K562 (cell line): ENCODE measurements around the gene SEMA5A. TPM values are rescaled to one million over a fixed set of nuclear protein-coding genes. Genes with fewer than 3 reads are reported as not detected.

ENCODE experiments used
- ATAC-seq: fragments of 200-7000 bp; cut with Tn5 transposase; 3 replicates; pipeline ENCODE4 v1.9.1; 2020; ENCODE audit warnings: moderate library complexity
- BruUV-seq: library from RNA; stranded (reverse); fragments of 400-500 nt; replicated peaks from 2 replicates; lab custom pipeline; 2021; lab: Mats Ljungman, UMichigan
- CTCF ChIA-PET: fragments of 300-600 bp; formaldehyde crosslinking; extraction: SDS; loops from one replicate; lab custom pipeline; 2021; ENCODE audit warnings: low intra/inter-chr PET ratio; lab: Yijun Ruan, JAX
- POLR2A ChIA-PET: fragments of 300-600, 350-650 bp; sonication (Branson Sonifier 250); formaldehyde crosslinking; extraction: SDS; loops from one replicate; lab custom pipeline; 2021; ENCODE audit warnings: antibody characterized with exemption, inconsistent platforms; lab: Yijun Ruan, JAX
- DNase-seq, 4 experiments: peaks; one replicate each; pipeline versions ENCODE4 v3.0.0 to v3.0.0-alpha.2; 2011 to 2018; ENCODE audit warnings: low spot score in 3 of 4, mixed read lengths in 3 of 4; ENCODE audit errors: extremely low read depth in 1 of 4
- FAIRE-seq: peaks from 2 replicates; lab custom pipeline; 2011; peaks lifted over from hg19 to GRCh38; lab: Jason Lieb, UNC
- H2AFZ ChIP-seq: 2 replicates; pipeline ENCODE4 v1.6.0; 2011; ENCODE audit warnings: low read depth, low read length, control low read depth, inconsistent platforms
- H3K27ac ChIP-seq: fragments of 200-600 bp; 3 replicates; pipeline ENCODE4 v1.8.0; 2011; ENCODE audit warnings: low read depth, mild to moderate bottlenecking, control low read depth, inconsistent platforms, low read length, moderate library complexity, mixed read lengths; ENCODE audit errors: extremely low read depth
- H3K27me3 ChIP-seq, 2 experiments: fragments of 300-600 bp in 1 of 2; 2 replicates in 1 of 2; 3 replicates in 1 of 2; pipeline versions ENCODE4 v1.6.0 to v1.8.0; 2011; ENCODE audit warnings: inconsistent platforms in 2 of 2, low read length in 2 of 2, mild to moderate bottlenecking in 1 of 2, mixed read lengths in 1 of 2, moderate library complexity in 1 of 2; ENCODE audit not compliant: control insufficient read depth in 2 of 2, insufficient read depth in 2 of 2
- H3K36me3 ChIP-seq: fragments of 300-600 bp; 3 replicates; pipeline ENCODE4 v1.8.0; 2011; ENCODE audit warnings: mild to moderate bottlenecking, low read length, inconsistent platforms; ENCODE audit not compliant: control insufficient read depth, insufficient read depth
- H3K4me1 ChIP-seq, 2 experiments: fragments of 200-600 bp in 1 of 2; replicated peaks in 1 of 2; 2 replicates in 1 of 2; 3 replicates in 1 of 2; pipeline versions ENCODE4 v1.5.1 to v1.8.0; 2011; ENCODE audit warnings: inconsistent platforms in 2 of 2, low read length in 2 of 2, mild to moderate bottlenecking in 1 of 2, mixed read lengths in 1 of 2, moderate library complexity in 1 of 2; ENCODE audit not compliant: control insufficient read depth in 2 of 2, insufficient read depth in 2 of 2
- H3K4me2 ChIP-seq: 2 replicates; pipeline ENCODE4 v1.6.1; 2011; ENCODE audit warnings: low read length, control low read depth, inconsistent platforms, mixed read lengths; ENCODE audit not compliant: insufficient read depth
- H3K4me3 ChIP-seq: fragments of 200-600 bp; sonication (generic), shearing (Covaris generic); 2 replicates; pipeline ENCODE4 v1.5.1; 2016; ENCODE audit warnings: control low read depth, inconsistent platforms
- H3K79me2 ChIP-seq: fragments of 200-600 bp; 3 replicates; pipeline ENCODE4 v1.8.0; 2011; ENCODE audit warnings: low read length, inconsistent platforms; ENCODE audit not compliant: control insufficient read depth, insufficient read depth
- H3K9ac ChIP-seq, 2 experiments: 2 replicates each; pipeline versions ENCODE4 v1.6.0 to v1.6.1; 2011; ENCODE audit warnings: low read depth in 2 of 2, low read length in 2 of 2, control low read depth in 1 of 2, inconsistent platforms in 1 of 2, mild to moderate bottlenecking in 1 of 2, mixed read lengths in 1 of 2; ENCODE audit not compliant: insufficient read depth in 1 of 2
- H3K9me1 ChIP-seq: one replicate; pipeline ENCODE4 v1.6.0; 2011; ENCODE audit warnings: inconsistent platforms, mild to moderate bottlenecking, low read length, moderate library complexity; ENCODE audit not compliant: control insufficient read depth, insufficient read depth
- H3K9me3 ChIP-seq: replicated peaks from 2 replicates; pipeline ENCODE4 v1.5.1; 2011; ENCODE audit warnings: low read depth, low read length, inconsistent platforms; ENCODE audit not compliant: control insufficient read depth, insufficient read depth
- H4K20me1 ChIP-seq: replicated peaks from 2 replicates; pipeline ENCODE4 v1.6.1; 2011; ENCODE audit warnings: low read length, inconsistent platforms, mixed read lengths; ENCODE audit not compliant: control insufficient read depth, insufficient read depth
- KDM1A ChIP-seq, 2 experiments: fragments of 450-650 bp; IDR thresholded peaks; 2 replicates each; pipeline ENCODE4 v1.6.1; 2016; ENCODE audit warnings: mild to moderate bottlenecking in 2 of 2
- WGBS: fragments of 100-300 bp; shearing (Covaris generic); methylation state at CpG from one replicate; pipeline ENCODE4 v1.1.6; 2016; ENCODE audit warnings: low coverage, mixed read lengths; ENCODE audit not compliant: insufficient coverage; ENCODE audit errors: missing lambda C conversion rate; 5-methylcytosine and 5-hydroxymethylcytosine counted together
- in situ Hi-C: fragments of 300-500 bp; cut with MboI; formaldehyde crosslinking; loops from 4 replicates; pipeline ENCODE4 v1.15.0; 2018; ENCODE audit warnings: inconsistent platforms, mixed read lengths
- intact Hi-C: fragments of 100-400 bp; cut with micrococcal nuclease; formaldehyde crosslinking; loops from 2 replicates; pipeline ENCODE4 v1.14.2; 2022
- polyA plus RNA-seq, 8 experiments: library from polyadenylated mRNA; depleted of rRNA in 4 of 8; stranded (reverse) in 5 of 8; unstranded in 3 of 8; fragments of >200 nt; fragmentation: Nextera tagmentation in 2 of 8; fragmentation: Illumina TruSeq in 1 of 8; extraction: Ambion mirVana in 2 of 8; extraction: Trizol in 1 of 8; gene quantifications; 2 replicates each; pipeline versions ENCODE4 v1.2.1 to v1.2.3, GENCODE V29; 2011 to 2014; ENCODE audit warnings: inconsistent platforms in 1 of 8, missing spikeins in 1 of 8
- total RNA-seq, 7 experiments: library from RNA; depleted of rRNA in 6 of 7; stranded (reverse); fragments of >200 nt in 6 of 7; fragmentation: Illumina TruSeq in 2 of 7; extraction: Trizol in 2 of 7; gene quantifications; 2 replicates each; pipeline versions ENCODE4 v1.2.1 to v1.2.3, GENCODE V29; 2011 to 2021; ENCODE audit warnings: low replicate concordance in 1 of 7
- TF ChIP-seq, protein P1 (sequence below): sonication (generic); formaldehyde crosslinking; IDR thresholded peaks from 2 replicates; pipeline ENCODE4 v1.5.0; 2020; ENCODE audit warnings: missing genetic modification reagents
- TF ChIP-seq, protein P2 (sequence below): sonication (generic); formaldehyde crosslinking; IDR thresholded peaks from 2 replicates; pipeline ENCODE4 v1.8.0; 2023; ENCODE audit warnings: missing genetic modification reagents, mild to moderate bottlenecking, borderline replicate concordance

SEMA5A gene
- total and polyA plus RNA-seq, 9 of the 15 experiments (the other 6 are each of a cell fraction or from before 2014, with no cell fraction given), result 0.02 TPM; not detected in 8

DNA sequence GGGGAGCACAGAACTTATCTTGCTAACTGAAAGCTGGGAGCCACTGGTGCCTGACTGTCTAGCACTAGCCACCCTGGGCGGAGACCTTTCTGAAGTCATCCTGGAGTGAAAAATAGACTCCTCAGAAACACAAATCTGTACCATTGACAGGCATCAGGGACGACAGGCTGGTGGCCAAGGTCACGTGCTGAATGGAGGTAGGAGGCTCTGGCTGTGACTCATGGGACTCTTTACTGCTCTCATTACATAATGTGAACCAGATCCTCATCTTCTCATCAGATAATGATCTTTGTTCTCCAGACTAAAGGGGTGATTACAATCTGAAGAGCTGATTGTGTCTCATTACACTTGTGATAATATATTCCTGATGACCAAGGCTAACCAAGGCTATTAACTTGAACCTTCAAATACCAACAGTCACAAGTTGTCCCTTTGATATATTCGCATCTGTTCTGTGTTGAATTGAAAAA is 91.8 kb downstream of the SEMA5A start:
- DNase-seq, result no peak
- ATAC-seq, result no peak
- Histone ChIP-seq H3K27ac (no peak overlapping the region), H3K27me3 (no peaks in the 10 kb centered on the region), H2AFZ (no peak overlapping the region), H3K4me2 (no peak overlapping the region), H3K9me3 (no peaks in the 10 kb centered on the region), H3K4me3 (no peak overlapping the region), H3K79me2 (no peaks in the 10 kb centered on the region), H3K9ac (no peak overlapping the region), H3K36me3 (no peaks in the 10 kb centered on the region), H3K4me1 (no peaks in the 10 kb centered on the region), H4K20me1 (no peaks in the 10 kb centered on the region), H3K9me1 (no peaks in the 10 kb centered on the region)
- intact Hi-C loops (no loop called here), in situ Hi-C loops (no loop called here)
- WGBS, result 1% methylated on average over 4 of the region's 4 CpGs
- FAIRE-seq, result no peak
- ChIA-PET CTCF (no interaction called here), POLR2A (no interaction called here)
- TF ChIP-seq, protein P1, sequence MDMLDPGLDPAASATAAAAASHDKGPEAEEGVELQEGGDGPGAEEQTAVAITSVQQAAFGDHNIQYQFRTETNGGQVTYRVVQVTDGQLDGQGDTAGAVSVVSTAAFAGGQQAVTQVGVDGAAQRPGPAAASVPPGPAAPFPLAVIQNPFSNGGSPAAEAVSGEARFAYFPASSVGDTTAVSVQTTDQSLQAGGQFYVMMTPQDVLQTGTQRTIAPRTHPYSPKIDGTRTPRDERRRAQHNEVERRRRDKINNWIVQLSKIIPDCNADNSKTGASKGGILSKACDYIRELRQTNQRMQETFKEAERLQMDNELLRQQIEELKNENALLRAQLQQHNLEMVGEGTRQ (CRISPR knock-in tag), result peak; percentile 13; the same call in 1 of the 2 replicates
- TF ChIP-seq, protein P2, sequence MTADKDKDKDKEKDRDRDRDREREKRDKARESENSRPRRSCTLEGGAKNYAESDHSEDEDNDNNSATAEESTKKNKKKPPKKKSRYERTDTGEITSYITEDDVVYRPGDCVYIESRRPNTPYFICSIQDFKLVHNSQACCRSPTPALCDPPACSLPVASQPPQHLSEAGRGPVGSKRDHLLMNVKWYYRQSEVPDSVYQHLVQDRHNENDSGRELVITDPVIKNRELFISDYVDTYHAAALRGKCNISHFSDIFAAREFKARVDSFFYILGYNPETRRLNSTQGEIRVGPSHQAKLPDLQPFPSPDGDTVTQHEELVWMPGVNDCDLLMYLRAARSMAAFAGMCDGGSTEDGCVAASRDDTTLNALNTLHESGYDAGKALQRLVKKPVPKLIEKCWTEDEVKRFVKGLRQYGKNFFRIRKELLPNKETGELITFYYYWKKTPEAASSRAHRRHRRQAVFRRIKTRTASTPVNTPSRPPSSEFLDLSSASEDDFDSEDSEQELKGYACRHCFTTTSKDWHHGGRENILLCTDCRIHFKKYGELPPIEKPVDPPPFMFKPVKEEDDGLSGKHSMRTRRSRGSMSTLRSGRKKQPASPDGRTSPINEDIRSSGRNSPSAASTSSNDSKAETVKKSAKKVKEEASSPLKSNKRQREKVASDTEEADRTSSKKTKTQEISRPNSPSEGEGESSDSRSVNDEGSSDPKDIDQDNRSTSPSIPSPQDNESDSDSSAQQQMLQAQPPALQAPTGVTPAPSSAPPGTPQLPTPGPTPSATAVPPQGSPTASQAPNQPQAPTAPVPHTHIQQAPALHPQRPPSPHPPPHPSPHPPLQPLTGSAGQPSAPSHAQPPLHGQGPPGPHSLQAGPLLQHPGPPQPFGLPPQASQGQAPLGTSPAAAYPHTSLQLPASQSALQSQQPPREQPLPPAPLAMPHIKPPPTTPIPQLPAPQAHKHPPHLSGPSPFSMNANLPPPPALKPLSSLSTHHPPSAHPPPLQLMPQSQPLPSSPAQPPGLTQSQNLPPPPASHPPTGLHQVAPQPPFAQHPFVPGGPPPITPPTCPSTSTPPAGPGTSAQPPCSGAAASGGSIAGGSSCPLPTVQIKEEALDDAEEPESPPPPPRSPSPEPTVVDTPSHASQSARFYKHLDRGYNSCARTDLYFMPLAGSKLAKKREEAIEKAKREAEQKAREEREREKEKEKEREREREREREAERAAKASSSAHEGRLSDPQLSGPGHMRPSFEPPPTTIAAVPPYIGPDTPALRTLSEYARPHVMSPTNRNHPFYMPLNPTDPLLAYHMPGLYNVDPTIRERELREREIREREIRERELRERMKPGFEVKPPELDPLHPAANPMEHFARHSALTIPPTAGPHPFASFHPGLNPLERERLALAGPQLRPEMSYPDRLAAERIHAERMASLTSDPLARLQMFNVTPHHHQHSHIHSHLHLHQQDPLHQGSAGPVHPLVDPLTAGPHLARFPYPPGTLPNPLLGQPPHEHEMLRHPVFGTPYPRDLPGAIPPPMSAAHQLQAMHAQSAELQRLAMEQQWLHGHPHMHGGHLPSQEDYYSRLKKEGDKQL (CRISPR knock-in tag), result no peak
- TF ChIP-seq KDM1A (IDR thresholded peaks at IDR 0.05), result no peak
- BruUV-seq, result no TSS peak
